SK-MEL-5 (cell line): Measurements from ENCODE around the gene CSH2. TPM values are rescaled to one million over a fixed set of nuclear protein-coding genes. Genes with fewer than 3 reads are reported as not detected.

Experiments used
- DNase-seq: peaks from one replicate; pipeline ENCODE4 v3.0.0-alpha.2; 2016; ENCODE audit warnings: low read depth, low spot score
- in situ Hi-C: cut with HindIII; loops from 2 replicates; pipeline ENCODE4 v1.10.0; 2016; ENCODE audit warnings: low sequenced_read_pairs, high pct_unique_total_duplicates, low pct_unique_long_range_greater_than_20kb
- small RNA-seq, 2 experiments: library from RNA; depleted of rRNA; stranded (forward); fragments of <200 nt; gene quantifications; one replicate each; pipeline ENCODE3, GENCODE V24; 2014
- total RNA-seq: library from RNA; depleted of rRNA; stranded (reverse); fragments of >200 nt; shearing (Covaris generic); gene quantifications from 2 replicates; pipeline ENCODE4 v1.2.3, GENCODE V29; 2014; rRNA removed

CSH2 gene
- total RNA-seq, 1 experiment from 2014 or later = not detected

DNA sequence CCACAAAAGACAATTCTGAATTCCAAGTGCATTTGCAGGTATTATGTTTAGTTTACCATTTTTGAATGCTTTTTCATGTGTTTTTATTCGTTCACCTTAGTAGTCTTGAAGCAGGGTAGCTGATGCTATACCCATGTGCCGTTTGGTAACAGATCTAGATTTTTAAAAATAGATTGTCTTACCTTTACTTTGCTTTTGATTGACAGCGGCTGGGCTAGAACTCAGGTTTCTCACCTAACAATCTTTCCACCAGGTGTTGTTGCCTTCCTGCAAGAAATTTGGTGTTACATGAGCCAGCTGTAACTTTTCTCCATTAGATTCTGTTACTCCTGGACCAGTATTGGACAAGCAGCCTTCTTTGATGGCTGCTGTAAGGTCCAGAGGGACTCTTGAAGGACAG is 44.5 kb downstream of the CSH2 start:
- in situ Hi-C loops = no loop called here
- DNase-seq = no peak

DNA sequence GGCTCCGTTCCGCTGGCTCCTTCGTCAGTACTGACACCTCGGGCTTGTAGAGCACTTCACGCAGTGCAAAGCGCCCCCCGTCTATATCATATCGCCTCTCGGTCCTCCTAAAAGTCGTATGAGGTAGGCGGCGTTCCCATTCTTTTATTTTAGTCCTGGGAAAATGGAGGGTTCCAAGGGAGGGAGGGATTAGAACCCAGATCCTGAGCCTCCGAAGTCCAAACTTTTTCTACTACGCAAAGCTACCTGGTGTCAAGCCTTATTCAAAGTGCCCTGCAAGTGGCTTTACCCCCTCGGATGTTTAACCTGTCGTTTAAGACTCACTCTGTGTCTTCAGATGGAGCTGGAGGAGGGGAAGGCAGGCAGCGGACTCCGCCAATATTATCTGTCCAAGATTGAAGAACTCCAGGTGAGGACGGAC is 45.7 kb downstream of the CSH2 start:
- DNase-seq = no peak
- in situ Hi-C loops = no loop called here

DNA sequence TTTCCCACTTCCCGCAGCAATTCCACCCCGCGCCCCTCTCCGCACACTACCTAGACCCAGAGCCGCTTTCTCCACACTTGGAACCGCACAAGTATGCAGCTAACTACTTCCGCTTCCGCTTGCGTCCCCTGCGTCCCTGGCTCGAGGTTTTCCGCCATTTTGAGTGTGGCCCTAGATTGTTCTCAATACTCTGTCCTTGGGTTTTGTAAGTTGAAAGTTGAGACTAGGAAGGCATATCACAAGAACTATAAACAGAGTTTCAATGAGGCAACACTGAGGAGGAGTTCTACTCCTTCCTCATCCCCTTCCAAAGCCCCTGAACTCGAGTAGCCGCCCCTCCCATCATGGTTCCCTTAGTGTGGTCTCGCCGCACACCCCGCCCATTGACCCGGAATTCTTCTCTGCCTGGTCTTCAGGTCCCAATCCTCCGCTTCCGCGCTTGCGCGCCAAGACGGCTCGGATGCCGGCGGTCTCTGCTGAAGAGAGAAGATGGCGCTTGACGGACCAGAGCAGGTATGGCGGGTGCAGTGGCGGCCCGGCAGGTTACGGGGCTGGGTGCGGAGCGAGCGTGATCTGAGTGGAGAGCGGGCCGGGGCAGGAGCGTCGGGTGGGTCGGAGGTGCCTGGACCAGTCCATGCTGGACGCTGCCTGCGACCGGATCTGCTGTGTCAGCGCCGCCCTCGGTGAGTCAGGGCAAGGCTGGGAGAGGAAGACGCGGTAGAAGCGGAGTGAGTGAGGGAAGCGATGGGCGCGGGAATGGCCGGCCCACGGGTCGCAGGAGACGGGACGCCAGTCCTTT is 46.3 kb downstream of the CSH2 start, which contains the start of the genes FTSJ3 and PSMC5:
FTSJ3 (minus strand) TSS at position 662 of the 799 bp plus-strand sequence. CDS start 761 bp downstream, outside the sequence.
PSMC5 (plus strand) TSS at position 430 of the 799 bp plus-strand sequence; CDS start at position 490, 60 bp downstream.
- in situ Hi-C loops = no loop called here
- peak; percentile 97 for DNase-seq

DNA sequence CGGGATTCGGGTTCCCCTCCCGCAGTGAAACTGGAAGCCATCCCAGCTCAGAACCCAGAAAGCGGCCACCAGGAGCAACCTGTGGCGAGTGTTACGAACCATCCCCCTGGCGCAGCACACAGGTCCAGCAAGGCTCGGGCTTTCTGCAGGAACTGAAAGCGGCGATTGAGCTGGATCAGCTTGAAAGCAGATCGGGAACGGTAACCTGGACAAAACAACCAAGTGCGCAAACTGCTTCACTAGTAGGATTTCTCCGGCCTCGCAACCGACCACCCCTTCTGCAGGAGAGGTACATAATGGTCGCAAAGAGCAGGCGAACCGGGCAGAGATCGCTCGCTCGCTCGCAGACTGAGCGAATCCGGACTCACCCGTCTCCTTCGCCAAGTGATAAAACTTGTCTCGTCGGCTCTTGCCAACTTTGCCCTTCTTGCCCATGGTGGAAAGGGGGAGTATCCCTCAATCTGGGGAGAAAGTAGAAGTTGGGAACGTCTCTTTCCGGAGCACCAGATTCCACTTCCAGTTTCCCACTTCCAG is 46.9 kb downstream of the CSH2 start:
- DNase-seq = peak; percentile 28
- in situ Hi-C loops = no loop called here

DNA sequence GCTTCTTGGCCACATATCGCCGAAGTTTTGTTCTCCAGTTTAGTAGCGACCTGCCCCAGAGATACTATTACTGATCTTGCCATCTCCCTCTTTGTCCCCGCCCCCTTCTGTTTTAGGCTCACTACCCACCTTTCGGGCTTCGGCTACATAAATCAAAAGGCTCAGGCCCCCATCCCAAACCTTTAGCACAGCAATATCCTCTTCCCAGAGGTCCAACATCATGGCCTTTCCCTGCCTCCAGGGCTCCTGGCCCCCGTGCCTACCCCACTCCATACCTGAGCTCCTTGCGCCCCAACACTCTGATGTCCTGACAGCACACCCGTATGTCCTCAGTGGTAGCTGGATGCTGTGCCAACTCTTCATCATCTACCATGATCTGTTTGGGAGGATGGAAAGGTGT is 49.1 kb downstream of the CSH2 start:
- in situ Hi-C loops = no loop called here
- DNase-seq = no peak

DNA sequence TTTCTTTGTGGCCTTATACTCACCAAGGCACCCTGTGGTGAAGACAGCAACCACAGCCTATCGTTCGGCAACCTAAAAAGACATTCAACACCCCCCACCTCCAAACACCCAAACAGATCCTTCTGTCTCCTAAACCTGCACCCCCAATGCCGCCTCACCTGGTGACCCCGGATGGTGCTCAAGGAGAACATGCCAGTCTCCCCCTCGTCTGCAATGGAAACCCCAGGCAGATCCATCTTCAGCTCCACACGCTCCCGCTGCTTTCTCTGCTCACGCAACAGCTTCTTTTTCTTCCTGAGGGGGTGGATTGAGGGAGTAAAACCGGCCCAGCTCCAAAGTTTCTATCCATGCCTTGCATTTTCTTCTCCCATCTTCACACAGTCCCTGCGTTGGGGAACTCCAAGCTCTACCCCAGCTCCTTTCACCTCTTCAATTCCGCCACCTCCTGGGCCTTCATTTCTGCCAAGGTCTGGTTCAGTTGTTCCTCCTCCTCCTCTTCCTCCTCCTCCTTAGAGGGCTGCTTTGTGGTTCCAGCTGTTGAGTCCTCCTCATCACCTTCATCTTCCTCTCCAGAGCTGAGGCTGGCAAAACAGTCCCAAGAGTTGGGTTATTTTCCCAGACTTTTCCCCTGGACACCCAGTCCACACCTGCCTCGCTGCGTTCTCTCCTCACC is 49.7 kb downstream of the CSH2 start:
- DNase-seq = no peak
- in situ Hi-C loops = no loop called here

DNA sequence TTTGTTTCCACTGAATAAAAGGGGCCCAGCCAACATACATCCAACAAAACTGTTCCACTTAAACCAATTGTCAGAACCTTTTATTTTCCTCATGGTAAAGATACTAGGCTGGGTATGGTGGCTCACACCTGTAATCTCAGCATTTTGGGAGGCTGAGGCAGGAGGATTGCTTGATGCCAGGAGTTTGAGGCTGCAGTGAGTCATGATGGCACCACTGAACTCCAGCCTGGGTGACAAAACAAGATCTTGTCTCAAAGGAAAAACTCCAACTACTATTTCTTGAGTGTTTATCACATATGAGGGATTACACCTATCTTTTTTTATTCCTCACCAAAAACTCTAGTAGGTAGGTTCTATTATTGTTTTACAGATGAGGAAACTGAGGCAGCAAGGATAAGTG is 50.9 kb downstream of the CSH2 start:
- in situ Hi-C loops = no loop called here
- no peak for DNase-seq

Small RNA genes within 50 kb of the gene (small RNA-seq; reads per million reads assigned to genes)
- 0 reads per million in 2 experiments for gene AC040958.1
- 0 reads per million in 2 experiments for gene AC127029.1
- gene GH1 = 0 reads per million in 2 experiments

Other genes starting within 250 kb of the CSH2 start
- gene LIMD2, start 173.6 kb downstream of the CSH2 start, total RNA-seq = 12.0 and 18.6 TPM in 2 replicates
- 11.9 and 14.6 TPM in 2 replicates for gene STRADA, start 131.9 kb downstream of the CSH2 start, total RNA-seq
- 105 and 109 TPM in 2 replicates for gene CCDC47, start 100.1 kb downstream of the CSH2 start, total RNA-seq
- 56.8 and 60.2 TPM in 2 replicates for gene DDX42, start 99.5 kb downstream of the CSH2 start, total RNA-seq
- gene PSMC5, start 46.2 kb downstream of the CSH2 start, total RNA-seq = 21.8 and 30.8 TPM in 2 replicates
- 42.4 and 51.6 TPM in 2 replicates for gene FTSJ3, start 46.0 kb downstream of the CSH2 start, total RNA-seq
- 146 and 160 TPM in 2 replicates for gene SMARCD2, start 31.0 kb downstream of the CSH2 start, total RNA-seq
- not detected in 2 replicates for gene GH2, start 8.3 kb upstream of the CSH2 start, total RNA-seq
- not detected in 2 replicates for gene CSH1, start 22.9 kb upstream of the CSH2 start, total RNA-seq
- gene CSHL1, start 37.6 kb upstream of the CSH2 start, total RNA-seq = not detected in 2 replicates
- not detected in 2 replicates for gene GH1, start 45.2 kb upstream of the CSH2 start, total RNA-seq
- gene CD79B, start 58.7 kb upstream of the CSH2 start, total RNA-seq = 2.2 and 3.1 TPM in 2 replicates
- not detected in 2 replicates for gene SCN4A, start 99.2 kb upstream of the CSH2 start, total RNA-seq
- gene PRR29, start 124.7 kb upstream of the CSH2 start, total RNA-seq = 0.13 TPM in 1 of 2 replicates, not detected in the other
- gene ICAM2, start 147.0 kb upstream of the CSH2 start, total RNA-seq = 0.71 TPM in 1 of 2 replicates, not detected in the other